BJ (cell line): Measurements from ENCODE around the gene LY6G5B. TPM values are rescaled to one million over a fixed set of nuclear protein-coding genes. Genes with fewer than 3 reads are reported as not detected.

Source experiments
- CTCF ChIA-PET: fragments of 350-600 bp; formaldehyde crosslinking; extraction: SDS; loops from one replicate; lab custom pipeline; 2021; ENCODE audit warnings: antibody characterized with exemption, inconsistent platforms; lab: Yijun Ruan, JAX
- POLR2A ChIA-PET: fragments of 300-600 bp; sonication (Branson Sonifier 250); formaldehyde crosslinking; extraction: SDS; loops from one replicate; lab custom pipeline; 2021; ENCODE audit warnings: antibody characterized with exemption; lab: Charles Lee
- DNase-seq: peaks from one replicate; pipeline ENCODE4 v3.0.0-alpha.2; 2011; ENCODE audit warnings: low read depth
- H3K27me3 ChIP-seq: 2 replicates; pipeline ENCODE4 v1.6.0; 2011; ENCODE audit warnings: low read length; ENCODE audit not compliant: control insufficient read depth, insufficient read depth
- H3K36me3 ChIP-seq: 2 replicates; pipeline ENCODE4 v1.5.1; 2011; ENCODE audit warnings: low read length; ENCODE audit not compliant: control insufficient read depth, insufficient read depth
- H3K4me3 ChIP-seq: 2 replicates; pipeline ENCODE4 v1.5.1; 2011; ENCODE audit warnings: low read depth, mild to moderate bottlenecking, control low read depth, low read length
- CTCF ChIP-seq: IDR thresholded peaks from 2 replicates; pipeline ENCODE4 v1.5.1; 2011; ENCODE audit warnings: low read depth, mild to moderate bottlenecking, control low read depth, inconsistent platforms, low read length, moderate library complexity; ENCODE audit not compliant: insufficient read depth
- polyA plus RNA-seq: library from polyadenylated mRNA; depleted of rRNA; stranded (reverse); fragments of >200 nt; gene quantifications from 2 replicates; pipeline ENCODE4 v1.2.3, GENCODE V29; 2011

Gene LY6G5B
- polyA plus RNA-seq, 1 experiment: 10.8 TPM

- DNase-seq: no peak
- peak; percentile 50 for TF ChIP-seq CTCF
- POLR2A ChIA-PET: no interaction called here
- no peak overlapping the region for H3K4me3 ChIP-seq
- no peaks in the 10 kb centered on the region for H3K27me3 ChIP-seq
- H3K36me3 ChIP-seq: peaks cover 46% of the 10 kb centered on the region
- CTCF ChIA-PET: interaction anchor here (0.9 to 2.2 kb wide), 4 partner anchors 13 to 80 kb away, joined by 3 to 8 read pairs (median 5); partner anchors contain the start of genes ABHD16A and DDAH2
Measured at GRCh38 chr6:31689249-31690110, 19.7 kb downstream of the LY6G5B start.

GRCh38 chr6:31690231-31691077, 20.7 kb downstream of the LY6G5B start:
- DNase-seq: no peak

GRCh38 chr6:31691078-31691463, 21.3 kb downstream of the LY6G5B start:
- CTCF ChIA-PET: interaction anchor here (1.6 to 2.2 kb wide), 3 partner anchors 10 to 79 kb away, joined by 6 to 12 read pairs (median 8); partner anchors contain the start of genes DDAH2 and LY6G5C
- H3K27me3 ChIP-seq: no peaks in the 10 kb centered on the region
- POLR2A ChIA-PET: no interaction called here
- H3K36me3 ChIP-seq: peaks cover 46% of the 10 kb centered on the region
- no peak for TF ChIP-seq CTCF
- no peak overlapping the region for H3K4me3 ChIP-seq
- DNase-seq: no peak

More at GRCh38 chr6:31690231-31691077, 20.7 kb downstream of the LY6G5B start:
- no peak for TF ChIP-seq CTCF
- ChIA-PET POLR2A (no interaction called here), CTCF (interaction anchor here (0.9 to 2.2 kb wide), 5 partner anchors 9 to 79 kb away, joined by 3 to 12 read pairs (median 6); partner anchors contain the start of genes ABHD16A, DDAH2 and LY6G5C)
- no peaks in the 10 kb centered on the region for H3K27me3 ChIP-seq
- H3K4me3 ChIP-seq: no peak overlapping the region
- H3K36me3 ChIP-seq: peaks cover 49% of the 10 kb centered on the region

GRCh38 chr6:31691564-31692108, 21.9 kb downstream of the LY6G5B start:
- Histone ChIP-seq H3K27me3 (no peaks in the 10 kb centered on the region), H3K36me3 (peaks cover 45% of the 10 kb centered on the region), H3K4me3 (no peak overlapping the region)
- TF ChIP-seq CTCF: no peak
- POLR2A ChIA-PET: no interaction called here
- CTCF ChIA-PET: interaction anchor here (1.6 to 2.1 kb wide), 2 partner anchors 10 to 38 kb away, joined by 6 to 12 read pairs; partner anchors contain the start of genes DDAH2 and LY6G5C
- no peak for DNase-seq
